Stimulated activated CD8-positive, alpha-beta memory T cell treated with anti-CD3 and anti-CD28 coated beads, Interleukin-15, amount 100 ng/mL, for 1 hour (primary cell): ENCODE results near the gene ANAPC5.

Source experiments
- DNase-seq: peaks from one replicate; pipeline ENCODE4 v3.0.0-alpha.2; 2020; ENCODE audit warnings: low read depth

Gene ANAPC5

DNA sequence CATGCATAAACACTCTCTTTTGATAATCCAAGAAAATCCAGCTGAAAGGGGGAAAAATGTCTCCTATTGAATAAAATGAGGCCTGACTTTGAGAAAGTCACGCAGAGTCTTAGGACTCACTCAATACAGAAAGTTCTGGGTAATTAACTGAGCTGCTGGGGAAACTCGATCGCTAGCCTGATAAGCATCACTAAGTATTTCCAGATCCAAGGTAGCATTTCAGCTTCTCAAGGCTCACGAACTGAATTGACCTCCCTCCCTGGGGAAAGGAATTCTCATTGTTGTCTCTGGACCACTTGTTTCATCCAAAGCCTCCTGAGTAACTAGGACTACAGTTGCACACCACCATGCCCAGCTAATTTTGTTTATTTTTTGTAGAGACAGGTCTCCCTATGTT, 13.8 kb upstream of the ANAPC5 start:
- DNase-seq = no peak

DNA sequence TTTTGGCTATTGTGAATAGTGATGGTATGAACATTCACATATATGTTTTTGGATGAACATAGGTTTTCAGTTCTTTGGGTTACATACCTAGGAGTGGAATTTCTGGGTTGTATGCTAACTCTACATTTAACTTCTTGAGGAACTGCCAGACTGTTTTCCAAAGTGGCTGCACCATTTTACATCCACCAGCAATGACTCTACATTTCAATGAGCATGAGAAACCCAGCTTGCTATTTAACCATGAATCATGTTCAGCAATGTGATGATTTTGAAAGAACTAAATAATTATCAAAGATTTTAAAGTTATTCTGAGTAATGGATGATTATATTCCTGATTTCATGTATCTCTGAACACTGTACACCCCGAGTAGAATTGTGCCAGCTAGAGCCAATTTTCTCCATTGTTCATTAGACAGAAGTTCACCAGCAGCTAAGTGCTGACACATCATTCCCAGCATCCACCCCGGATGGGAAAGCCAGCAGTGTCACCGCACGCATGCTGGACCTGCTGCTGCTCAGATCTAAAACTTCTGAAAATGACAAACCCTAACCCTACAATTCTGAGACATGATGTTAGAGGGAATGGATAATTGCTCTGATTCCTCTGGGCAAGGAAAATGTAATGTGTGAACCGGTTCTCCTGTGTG, 13.3 kb upstream of the ANAPC5 start:
- no peak for DNase-seq

DNA sequence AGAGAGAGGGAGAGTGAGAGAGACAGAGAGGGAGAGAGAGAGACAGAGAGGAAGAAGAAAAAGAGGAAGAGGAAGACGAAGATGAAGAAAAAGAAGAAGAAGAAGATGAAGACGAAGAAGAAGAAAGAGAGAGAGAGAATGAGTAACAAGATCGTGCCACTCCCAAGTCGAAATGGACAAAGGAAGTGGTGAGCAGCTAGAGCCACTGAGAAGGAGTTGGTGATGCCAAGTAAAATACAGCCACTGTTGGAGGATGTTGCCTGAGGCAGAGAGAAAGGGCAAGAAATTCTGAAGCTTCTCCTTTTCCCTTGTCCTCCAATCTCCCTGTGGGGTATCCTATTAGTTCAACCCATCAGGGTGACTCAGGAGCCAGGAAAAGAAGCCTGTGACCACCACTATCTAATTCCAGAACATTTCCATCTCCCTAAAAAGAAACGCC, 12.5 kb upstream of the ANAPC5 start:
- no peak for DNase-seq

DNA sequence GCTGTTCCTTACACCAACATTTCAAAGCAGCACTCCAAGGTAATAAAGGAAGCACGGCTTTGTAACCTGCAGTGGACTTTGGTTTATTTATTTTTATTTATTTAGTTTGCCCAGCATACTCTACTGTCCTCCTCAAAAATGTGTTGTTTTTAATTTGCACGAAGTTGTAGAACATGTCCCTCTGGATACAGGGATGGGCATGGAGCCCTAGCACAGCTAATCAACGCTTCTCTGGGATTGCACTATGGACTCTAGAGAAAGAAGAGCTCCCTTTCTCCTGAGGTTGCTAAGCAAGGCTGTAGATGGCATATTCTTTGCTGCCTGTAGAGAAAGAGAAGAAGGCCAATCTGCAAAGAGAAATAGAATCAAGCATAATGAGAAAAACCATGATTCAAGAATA, 5.9 kb upstream of the ANAPC5 start:
- DNase-seq = no peak

DNA sequence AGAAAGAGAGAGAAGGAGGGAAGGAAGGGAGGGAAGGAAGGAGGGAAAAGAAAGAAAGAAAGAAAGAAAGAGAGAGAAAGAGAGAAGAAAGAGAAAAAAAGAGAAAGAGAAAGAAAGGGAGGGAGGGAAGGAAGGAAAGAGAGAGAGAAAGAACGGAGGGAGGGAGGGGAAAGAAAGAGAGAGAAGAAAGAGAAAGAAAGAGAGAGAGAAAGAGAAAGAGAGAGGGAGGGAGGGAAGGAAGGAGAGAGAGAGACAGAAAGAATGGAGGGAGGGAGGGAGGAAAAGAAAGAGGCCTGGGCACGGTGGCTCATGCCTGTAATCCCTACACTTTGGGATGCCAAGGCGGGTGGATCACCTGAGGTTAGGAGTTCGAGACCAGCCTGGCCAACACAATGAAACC, 5.1 kb upstream of the ANAPC5 start:
- no peak for DNase-seq

DNA sequence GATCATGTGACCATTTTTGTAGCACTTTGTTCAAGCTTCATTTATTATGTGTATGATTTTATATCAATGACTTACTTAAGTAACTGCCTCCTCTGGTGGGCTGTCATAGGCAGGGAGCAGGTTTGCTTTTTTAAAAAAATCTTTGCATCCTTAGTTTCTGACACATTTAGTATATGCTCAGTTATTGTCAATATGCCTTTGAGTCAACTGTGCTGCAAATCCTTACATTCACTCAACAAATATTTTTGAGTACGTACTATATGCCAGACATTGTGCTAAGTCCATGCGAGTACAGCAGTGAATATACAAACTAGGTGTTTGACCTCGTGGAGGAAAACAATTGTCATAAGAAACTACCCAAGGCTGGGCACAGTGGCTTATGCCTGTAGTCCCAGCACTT, 4.4 kb upstream of the ANAPC5 start:
- no peak for DNase-seq

DNA sequence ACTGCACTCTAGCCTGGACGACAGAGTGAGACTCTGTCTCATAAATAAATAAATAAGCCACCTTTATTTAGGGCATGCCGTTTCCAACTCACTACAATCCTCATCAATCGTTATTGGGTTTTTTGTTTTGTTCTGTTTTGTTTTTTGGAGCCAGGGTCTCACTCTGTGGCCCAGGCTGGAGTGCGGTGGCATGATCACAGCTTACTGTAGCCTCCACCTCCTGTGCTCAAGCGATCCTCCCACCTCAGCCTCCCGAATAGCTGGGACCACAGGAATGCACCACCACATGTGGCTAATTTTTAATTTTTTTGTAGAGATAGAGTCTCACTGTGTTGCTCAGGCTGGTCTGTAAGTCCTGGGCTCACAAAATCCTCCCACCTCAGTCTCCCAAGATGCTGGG, 3.6 kb upstream of the ANAPC5 start:
- no peak for DNase-seq

DNA sequence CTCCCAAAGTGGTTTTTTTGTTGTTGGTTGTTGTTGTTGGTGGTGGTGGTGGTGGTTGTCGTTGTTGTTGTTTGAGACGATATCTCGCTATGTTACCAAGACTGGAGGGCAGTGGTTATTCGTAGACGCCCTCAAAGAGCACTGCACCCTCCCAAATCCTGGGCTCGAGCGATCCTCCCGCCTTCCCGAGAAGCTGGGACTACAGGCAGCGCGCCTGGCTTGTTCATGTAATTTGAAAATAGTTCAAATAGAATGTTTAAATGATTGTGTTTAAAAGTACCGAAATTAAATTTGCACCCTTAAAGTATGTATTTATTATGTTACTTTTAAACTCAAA, 439 bp upstream of the ANAPC5 start:
- no peak for DNase-seq

DNA sequence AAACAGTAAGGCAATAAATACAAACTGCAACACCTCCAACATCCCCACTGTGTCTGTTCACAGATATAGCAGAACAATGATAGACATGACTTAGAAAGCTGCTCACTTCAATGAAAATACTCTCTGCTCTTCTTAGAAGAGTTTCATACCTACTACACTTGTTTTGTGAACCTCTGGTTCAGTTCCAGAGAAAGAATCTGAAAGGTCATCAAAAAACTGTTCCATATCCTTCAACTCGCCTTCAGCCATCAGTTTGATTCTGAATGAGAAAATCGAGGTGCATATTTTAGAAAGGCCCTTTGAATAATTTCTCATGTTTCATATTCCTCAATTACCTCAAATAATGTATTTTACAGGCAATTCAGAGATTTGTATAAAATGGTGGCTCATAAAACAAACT, 5.5 kb downstream of the ANAPC5 start:
- DNase-seq = no peak

DNA sequence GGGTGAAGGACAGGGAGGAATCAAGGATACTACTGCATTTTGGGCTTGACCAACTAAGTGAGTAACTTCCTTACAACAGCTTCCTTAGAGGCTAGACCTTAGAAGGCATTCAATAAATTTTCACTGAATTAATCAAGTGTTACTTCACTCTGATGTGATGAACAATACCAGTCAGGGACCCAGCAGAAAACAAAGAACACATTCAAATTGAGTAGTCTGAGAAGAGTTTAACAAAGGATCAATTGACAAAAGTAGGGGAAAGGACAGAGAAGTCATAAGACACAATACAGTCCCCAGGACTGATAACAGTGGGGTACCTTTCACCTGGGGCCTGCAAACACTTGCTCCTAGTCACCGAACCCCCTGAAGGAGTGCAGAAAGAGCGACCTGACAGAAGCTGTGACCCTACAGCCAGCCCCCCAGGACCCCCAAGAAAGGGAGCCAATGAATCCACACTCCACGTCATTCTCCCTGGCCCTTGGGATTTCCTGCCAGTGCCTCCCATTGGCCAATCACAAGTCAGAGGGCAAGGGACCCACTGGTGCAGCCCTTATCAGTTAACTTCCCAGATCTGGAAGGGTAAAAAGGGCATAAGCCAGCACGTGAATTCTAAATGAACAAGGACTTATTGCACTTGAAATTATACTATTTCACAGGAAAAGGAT, 6.9 kb downstream of the ANAPC5 start:
- DNase-seq = no peak

DNA sequence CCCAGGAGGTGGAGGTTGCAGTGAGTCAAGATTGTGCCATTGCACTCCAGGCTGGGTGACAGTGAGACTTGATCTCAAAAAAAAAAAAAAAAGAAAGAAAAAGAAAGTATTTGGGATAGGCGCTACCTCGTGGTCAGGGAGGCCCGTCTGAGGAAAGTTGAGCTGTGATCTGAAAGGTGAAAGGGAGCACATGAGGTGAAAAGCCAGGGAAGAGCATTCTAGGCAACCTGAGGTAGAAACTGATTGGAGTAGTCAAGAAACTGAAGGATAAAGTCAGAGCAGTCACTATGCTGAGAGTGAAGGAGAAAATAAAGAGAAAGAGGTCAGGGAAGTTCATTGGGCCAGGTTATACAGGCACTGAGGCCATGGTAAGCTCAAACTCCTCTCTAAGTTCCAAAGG, 7.7 kb downstream of the ANAPC5 start:
- DNase-seq = no peak

DNA sequence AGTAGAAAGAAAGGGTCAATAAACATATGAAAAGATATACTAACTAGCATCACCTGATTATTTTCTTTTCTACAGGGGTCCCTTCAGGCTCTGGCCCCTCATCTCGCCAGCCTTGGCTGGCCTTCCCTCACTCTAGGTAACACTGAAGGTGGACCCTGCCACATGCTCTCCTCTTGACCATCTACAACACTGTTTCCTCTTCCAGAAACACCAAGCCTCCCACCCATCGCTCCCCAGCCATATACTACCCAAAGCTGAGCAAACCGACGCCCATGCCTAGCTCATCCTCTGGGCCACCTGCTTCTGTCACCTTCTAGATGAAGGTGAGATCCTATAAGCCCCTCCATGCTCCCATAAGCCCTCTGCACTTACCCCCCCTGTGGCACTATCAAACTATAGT, 14.8 kb downstream of the ANAPC5 start:
- DNase-seq = no peak

DNA sequence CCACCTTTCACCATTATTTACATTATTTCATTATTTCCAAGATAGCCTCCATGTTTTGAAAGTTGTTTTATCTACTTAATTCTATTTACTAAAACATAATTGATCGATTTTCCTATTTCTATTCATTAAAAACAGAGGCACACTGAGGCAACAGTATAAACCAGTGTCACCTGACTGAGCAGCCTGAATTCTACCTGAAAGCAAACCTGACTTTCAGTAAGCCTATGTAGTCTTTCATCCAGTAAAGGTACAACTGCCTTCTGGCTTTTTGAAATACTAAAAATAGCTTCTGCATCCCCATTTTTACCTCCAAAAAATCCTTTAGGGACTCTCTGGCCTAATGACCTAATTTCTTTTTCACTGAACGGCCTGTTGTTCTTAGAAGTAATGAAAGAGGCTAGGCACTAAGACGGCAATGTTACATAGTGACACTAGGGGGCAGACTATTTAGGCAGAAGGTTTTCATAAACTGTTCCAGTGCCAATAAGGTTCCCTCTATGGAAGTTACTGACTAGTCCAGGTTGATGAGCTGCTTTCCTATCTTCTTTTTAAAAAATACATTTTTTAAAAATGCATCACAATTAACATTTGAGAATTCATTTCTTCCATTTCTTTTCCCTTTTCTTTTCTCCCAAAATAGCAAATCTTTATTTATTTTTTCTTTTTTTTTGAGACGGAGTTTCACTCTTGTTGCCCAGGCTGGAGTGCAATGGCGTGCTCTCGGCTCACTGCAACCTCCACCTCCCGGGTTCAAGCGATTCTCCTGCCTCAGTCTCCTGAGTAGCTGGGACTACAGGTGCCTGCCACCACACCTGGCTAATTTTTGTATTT, 17.5 kb downstream of the ANAPC5 start:
- DNase-seq = no peak

DNA sequence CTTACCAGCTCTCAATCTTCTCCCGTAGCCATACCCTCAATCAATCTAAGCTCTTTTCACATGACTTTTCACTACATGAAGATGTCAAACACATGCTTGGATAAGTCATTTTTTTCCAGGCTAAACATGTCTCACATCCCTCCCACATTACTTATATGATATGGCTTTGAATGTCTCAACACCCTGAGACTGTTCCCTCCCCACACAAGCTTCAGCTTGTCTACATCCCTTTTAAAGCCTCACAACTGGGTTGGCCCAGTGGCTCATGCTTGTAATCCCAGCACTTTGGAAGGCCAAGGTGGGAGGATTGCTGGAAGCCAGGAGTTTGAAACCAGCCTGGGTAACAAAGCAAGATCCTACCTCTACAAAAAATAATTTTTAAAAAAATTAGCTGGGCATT, 18.5 kb downstream of the ANAPC5 start:
- no peak for DNase-seq

DNA sequence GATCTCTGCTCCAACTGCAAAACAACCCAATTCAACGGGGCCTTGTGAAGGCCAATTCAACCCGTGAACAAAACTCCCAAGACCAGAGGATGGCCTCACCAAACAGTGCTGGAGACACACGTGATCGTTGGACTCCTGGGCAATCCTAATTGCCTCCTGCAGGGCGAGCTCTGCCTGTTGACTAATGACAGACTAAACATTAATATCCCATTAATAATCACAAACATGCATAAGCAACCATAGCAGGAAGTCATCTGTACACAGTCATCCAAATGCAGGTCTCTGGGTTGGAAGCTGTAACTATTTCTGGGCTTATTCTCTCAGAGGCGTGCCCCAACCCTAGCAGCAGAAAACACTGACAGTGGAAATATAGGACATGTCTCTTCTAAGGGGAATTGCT, 21.0 kb downstream of the ANAPC5 start:
- no peak for DNase-seq

DNA sequence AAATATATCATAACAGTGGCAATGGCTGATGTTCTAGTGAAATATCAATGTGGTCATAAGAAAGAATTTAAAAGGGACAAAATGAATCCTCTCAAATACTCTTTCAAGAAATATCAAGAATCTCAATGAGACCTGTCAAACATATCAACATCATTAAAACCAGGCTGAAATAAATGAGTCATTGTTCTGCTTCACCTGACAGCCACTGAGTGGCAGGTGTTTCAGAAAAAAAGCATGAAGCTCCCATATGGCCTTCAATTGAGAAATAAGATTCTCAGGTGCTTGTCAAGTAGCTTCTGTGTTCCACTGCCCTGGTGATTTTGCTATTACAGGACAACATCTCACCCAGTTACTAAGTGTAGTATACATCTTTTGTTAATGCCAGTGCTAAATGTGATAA, 21.5 kb downstream of the ANAPC5 start:
- DNase-seq = no peak

DNA sequence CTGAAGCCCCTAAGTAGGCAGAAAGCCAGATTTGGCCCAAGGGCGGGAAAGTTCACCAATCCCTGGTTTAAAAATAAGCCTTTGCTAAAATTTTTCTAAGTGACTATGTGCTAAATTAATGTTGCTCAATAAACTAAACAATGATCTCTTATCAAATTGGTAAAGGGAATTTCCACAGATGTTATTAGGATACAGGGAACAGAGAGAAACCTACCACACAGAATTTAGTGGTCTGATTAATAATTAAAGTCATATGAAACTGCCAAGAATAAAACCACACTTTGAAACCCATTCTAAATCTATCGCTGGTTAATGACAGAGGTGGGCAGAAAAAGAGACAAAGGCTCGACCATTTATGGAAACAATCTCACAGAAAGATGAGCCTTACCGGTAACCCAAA, 22.0 kb downstream of the ANAPC5 start:
- no peak for DNase-seq

DNA sequence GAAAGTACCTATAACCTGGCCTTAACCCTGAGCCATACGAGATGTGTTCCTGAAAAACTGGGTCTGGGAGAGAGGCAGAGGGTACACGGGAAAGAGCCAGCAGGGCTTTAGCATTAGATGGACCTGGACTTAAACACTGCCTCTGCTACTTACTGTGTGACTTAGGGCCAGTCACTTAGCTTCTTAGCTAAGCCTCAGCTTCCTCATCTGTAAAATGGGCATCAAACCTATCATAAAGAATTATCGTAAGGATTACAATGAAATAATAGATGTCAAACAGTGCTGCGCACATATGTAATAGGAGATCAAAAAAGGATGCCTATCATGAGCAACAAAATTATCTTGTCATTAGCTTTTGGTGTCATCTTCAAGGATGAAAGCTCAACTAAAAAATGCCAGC, 23.6 kb downstream of the ANAPC5 start:
- no peak for DNase-seq

DNA sequence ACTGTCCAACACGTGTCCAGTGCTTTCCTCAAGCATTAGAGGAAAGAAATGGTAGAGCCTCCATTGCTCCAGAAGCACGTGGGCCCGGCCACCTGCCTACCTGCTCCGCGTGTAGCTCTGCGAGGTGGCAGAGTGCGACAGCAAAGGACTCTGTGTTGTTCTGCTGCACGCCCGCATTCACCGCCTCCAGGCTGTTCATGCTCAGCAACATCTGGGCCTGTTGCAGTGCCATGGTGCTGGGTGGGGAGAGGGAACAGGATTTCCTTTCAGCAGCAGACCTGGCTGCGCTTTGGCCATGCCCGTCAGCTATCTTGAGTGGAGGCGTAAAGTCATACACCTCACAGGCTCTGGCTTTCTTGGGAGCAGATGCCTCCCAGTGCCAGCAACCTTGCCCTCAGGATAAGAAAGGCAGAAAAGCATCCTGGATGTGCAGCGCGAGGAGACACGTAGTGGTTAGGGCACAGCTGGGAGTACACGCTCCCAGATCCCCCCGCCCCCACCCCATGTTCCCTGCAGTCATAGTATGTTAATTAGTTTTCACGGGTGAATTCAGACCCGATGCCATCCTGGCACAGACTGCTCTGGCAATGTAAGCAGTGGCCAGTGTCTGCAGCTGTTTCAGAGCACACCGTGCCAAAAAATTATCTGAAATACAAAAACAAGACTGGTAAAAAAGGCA, 25.1 kb downstream of the ANAPC5 start:
- no peak for DNase-seq

DNA sequence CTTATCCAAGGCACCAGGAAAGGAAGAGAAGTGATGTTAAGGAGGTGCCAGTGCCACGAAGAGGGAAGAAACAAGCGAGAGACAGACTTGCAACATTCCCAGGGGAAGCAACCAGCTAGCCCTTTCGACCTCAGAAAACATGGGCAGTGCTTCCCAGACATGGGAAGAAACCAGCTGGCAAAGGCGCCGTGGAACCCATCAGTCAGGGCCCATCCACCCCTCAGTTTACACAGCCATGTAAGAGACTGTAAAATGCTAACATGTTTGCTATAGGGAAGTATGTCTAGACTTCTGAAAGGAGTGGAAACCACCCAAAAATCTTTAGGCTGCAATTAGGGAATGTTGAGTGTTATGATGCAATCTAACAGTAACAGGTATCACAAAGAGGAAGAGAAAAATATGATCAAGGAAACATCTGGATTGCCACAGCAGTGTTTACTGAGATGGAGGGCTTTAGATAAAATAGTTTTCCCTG, 26.3 kb downstream of the ANAPC5 start:
- no peak for DNase-seq

DNA sequence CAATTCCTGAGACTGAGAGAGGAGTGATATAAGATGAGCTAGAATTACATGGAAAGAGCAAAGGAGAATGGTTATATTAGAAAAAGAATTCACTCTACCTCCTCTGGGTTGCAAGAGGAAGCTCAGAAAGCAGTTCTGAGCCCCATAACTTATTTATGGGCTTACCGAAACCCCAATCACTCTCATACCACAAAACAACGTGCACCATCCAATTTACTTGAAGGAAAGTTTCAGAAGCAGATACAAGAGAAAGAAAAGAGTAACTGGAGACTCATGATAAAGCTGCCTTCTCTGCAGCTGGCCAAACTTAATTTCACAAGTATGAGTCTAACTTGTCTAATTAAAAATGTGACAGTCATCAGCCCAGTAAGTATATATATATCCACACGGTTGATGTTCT, 28.3 kb downstream of the ANAPC5 start:
- DNase-seq = no peak

DNA sequence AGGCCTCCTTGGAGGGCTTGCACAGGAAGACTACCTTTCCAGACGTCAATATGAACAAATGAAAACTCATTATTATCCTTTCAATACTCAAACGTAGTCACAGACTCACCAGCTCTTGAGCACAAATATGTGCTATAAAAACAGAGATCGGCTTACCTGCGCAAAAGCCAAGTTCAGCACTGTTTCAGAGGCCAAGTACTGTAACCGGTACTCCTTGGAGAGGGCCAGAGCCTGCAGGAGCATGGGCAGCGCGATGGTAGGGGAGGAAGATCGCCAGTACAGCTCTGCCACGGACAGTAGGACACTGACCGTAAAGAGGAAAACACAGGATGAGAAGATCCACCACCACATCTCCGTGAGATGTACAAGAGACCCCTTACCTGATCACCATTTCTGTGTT, 34.1 kb downstream of the ANAPC5 start:
- no peak for DNase-seq

DNA sequence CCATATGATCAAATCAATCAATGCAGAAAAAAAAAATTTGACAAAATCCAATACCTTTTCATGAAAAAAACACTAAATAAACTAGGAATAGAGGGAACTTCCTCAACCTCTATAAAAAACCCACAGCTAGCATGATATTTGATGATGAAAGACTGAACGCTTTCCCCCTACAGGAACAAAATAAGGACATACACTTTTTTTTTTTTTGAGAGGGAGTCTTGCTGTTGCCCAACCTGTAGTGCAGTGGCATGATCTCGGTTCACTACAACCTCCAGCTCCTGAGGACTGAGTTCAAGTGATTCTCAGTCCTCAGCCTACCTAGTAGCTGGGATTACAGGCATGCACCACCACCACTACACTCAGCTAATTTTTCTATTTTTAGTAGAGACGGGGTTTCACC, 37.8 kb downstream of the ANAPC5 start:
- DNase-seq = no peak
